NK-92 (cell line): Measurements from ENCODE around the gene RWDD4.

Experiments
- DNase-seq: peaks from one replicate; lab custom pipeline; 2025; ENCODE audit not compliant: unreplicated experiment; lab: John Stamatoyannopoulos, UW

Gene RWDD4

GRCh38 chr4:183601381-183601780 lies 57.6 kb downstream of the RWDD4 start:
- DNase-seq = no peak

- DNase-seq = no peak
Measured at GRCh38 chr4:183600189-183600685, 58.7 kb downstream of the RWDD4 start.

GRCh38 chr4:183599690-183600089 lies 59.3 kb downstream of the RWDD4 start:
- DNase-seq = no peak

DNA sequence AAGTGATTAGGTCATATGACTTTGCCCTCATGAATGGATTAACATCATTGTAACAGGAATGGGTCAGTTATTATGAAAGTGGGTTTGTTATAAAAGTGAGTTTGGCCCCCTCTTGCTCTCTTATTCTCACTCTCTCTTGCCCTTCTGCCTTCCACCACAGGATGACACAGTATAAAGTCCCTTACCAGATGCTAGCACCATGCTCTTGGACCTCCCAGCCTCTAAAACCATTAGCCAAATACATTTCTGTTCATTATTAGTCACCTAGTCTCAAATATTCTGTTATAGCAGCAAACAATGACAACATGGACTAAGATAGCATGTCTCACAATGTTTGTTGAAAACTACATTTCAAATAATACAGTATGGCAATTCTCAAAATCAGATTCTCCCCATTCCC lies 59.7 kb downstream of the RWDD4 start:
- no peak for DNase-seq

- no peak for DNase-seq
Measured at GRCh38 chr4:183596067-183596757, 62.8 kb downstream of the RWDD4 start.

- no peak for DNase-seq
Measured at GRCh38 chr4:183594823-183595222, 64.2 kb downstream of the RWDD4 start.

DNA sequence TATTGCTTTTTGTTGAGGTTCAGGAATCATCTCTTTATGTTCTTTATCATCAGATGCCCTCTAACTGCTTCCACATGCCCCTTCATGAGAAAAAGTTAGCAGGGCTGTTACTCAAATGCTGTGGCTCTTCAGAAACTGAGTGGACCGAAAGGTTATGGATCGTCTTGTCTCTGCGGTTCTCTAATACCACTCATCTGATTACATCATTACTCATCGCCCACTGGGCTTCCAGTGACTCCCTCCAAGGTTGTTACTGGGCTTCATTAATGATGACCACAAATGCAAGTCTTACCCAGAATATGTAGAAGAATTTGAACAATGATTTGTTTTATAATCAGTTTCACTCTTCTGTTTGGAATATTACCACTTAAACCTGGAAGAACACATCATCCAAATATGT lies 67.7 kb downstream of the RWDD4 start:
- DNase-seq = no peak
